VCaP (cell line): ENCODE measurements around the gene COG5.

Experiments used
- H3K27ac ChIP-seq: fragments of 450-650 bp; 2 replicates; pipeline ENCODE4 v1.5.1; 2017
- TF ChIP-seq, protein P1 (sequence below): fragments of 450-650 bp; conservative IDR thresholded peaks from 2 replicates; pipeline ENCODE4 v1.5.1; 2017; ENCODE audit warnings: mild to moderate bottlenecking, moderate library complexity

The COG5 gene

DNA sequence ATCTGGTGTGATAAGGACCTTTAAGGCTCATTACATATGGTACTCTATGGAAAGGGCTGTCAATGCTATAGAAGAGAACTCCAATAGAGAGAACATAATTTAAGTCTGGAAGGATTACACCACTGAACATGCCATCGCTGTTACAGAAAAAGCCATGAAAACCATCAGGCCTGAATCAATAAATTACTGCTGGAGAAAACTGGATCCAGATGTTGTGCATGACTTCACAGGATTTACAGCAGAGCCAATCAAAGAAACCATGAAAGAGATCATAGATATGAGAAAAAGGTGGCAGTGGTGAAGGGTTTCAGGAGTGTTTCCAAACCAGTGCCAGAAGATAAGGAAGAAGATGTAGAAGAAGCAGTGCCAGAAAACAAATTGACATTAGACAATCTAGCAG lies 112.8 kb downstream of the COG5 start:
- TF ChIP-seq, protein P1, sequence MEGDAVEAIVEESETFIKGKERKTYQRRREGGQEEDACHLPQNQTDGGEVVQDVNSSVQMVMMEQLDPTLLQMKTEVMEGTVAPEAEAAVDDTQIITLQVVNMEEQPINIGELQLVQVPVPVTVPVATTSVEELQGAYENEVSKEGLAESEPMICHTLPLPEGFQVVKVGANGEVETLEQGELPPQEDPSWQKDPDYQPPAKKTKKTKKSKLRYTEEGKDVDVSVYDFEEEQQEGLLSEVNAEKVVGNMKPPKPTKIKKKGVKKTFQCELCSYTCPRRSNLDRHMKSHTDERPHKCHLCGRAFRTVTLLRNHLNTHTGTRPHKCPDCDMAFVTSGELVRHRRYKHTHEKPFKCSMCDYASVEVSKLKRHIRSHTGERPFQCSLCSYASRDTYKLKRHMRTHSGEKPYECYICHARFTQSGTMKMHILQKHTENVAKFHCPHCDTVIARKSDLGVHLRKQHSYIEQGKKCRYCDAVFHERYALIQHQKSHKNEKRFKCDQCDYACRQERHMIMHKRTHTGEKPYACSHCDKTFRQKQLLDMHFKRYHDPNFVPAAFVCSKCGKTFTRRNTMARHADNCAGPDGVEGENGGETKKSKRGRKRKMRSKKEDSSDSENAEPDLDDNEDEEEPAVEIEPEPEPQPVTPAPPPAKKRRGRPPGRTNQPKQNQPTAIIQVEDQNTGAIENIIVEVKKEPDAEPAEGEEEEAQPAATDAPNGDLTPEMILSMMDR = no peak
- H3K27ac ChIP-seq = no peak overlapping the region

DNA sequence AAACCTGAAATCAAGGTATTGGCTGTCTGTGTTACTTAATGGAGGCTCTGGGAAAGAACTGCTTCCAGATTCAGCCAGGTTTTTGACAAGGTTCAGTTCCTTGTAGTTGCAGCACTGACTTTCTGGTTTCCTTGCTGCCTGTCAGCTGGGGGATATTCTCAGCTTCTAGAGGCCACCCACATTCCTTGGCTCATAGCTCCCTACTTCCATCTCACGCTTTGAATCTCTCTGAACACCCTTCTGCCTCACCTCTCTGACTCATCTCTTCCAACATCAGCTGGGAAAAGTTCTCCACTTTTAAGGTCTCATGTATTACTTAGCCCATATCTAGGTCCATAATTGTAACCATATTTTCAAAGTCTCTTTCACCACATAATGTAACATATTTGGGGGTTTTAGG lies 116.7 kb downstream of the COG5 start:
- TF ChIP-seq, protein P1 = no peak
- no peak overlapping the region for H3K27ac ChIP-seq

DNA sequence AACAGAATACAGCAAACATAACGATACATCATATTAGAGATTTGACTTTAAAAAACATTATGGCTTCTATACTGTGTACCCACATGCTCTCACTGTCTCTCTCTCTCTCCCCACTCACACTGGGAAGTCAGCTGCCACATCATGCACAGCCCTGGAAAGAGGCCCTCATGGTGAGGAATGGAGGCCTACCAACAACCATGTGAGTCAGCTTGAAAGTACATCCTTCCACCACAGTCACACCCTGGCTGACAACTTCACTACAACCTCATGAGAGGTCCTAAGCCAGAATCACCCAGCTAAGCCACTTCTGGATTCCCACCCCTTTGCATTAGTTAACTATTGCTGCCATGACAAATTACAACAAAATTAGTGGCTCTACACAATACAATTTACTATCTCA lies 117.2 kb downstream of the COG5 start:
- no peak overlapping the region for H3K27ac ChIP-seq
- TF ChIP-seq, protein P1 = no peak

DNA sequence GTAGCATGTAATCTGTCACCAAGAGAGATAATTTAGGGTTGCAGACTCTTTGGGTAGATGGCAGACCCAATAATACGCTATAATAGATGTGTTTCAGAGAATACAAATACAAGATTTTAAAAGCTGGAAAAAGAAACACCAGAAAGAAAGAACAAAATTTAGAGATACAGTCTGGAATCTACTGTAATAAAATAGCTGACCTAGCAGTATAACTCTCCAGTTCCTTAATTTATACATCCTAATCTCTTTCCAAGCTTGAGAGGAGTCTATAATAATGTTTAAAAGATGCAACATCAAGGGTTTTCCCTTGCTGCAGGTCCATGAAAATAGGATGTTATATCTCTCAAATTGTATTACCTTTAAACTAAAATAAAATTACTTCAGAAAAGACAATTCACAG lies 121.0 kb downstream of the COG5 start:
- TF ChIP-seq, protein P1 = no peak
- H3K27ac ChIP-seq = no peak overlapping the region

DNA sequence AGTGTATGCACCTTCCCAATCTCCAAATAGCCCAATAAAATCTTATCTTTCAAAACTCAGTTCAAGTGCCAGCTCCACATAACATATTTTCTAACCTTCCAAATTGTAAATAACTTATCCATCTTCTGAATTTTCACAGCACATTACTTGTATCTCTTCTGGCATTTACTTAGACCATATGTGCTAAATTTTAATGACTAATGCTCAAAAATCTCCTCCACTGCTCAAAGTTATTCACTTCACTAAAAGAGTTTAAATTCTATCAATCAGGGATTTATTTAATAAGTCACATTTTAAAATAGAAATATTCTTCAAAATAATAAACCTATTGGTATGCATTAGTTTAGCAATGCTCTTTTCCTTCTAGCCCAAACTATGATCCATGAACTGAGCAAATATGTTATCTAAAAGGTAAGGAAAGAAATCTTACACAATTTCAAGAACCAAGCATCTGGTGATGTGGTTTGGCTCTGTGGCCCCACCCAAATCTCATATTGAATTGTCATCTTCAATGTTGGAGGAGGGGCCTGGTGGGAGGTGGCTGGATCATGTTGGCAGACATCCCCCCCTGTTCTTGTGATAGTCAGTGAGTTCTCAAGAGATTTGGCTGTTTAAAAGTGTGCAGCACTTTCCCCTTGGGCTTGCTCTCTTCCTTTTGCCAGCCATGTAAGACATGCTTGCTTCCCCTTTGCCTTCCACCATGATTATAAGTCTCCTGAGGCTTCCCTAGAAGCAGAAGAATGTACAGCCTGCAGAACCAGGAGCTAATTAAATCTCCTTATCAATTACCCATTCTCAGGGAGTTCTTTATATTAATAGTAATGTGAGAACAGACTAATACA lies 121.9 kb downstream of the COG5 start:
- TF ChIP-seq, protein P1 = no peak

DNA sequence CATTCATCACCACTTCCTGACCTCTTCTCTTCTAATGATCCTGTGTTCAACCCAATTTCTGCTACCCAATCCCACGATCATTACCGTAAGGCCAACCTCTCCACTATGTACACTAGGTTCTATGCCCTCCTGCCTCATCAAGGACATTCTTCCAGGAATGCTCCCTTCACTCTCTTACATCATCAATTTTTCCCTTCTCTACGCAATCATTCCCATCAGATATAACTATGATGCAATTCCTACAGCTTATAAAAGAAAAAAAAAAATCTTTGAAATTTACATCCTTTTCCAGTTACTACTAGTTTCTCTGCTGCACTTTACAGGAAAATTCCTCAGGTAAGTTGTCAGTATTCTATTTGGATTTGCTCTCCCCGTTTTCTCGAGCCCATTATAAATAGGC lies 124.7 kb downstream of the COG5 start:
- no peak overlapping the region for H3K27ac ChIP-seq

More for the DNA sequence above, 121.9 kb downstream of the COG5 start:
- no peak overlapping the region for H3K27ac ChIP-seq

DNA sequence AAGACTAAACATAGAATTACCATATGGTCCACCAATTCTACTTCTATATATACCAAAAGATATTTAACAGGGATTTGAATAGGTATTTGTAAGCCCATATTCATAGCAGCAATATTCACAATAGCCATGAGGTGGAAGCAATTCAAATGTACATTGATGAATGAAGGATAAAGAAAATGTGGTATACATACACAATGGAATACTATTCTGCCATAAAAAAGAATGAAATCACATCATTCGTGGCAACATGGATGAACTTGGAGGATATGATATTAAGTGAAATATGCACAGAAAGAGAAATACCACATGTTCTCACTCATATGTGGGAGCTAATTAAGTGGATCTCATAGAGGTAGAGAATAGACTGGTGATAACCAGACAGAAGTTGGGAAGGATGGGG lies 128.0 kb downstream of the COG5 start:
- no peak overlapping the region for H3K27ac ChIP-seq
- TF ChIP-seq, protein P1 = no peak

More for the DNA sequence above, 124.7 kb downstream of the COG5 start:
- TF ChIP-seq, protein P1 = no peak
